GM13976 (cell line): ENCODE results near the gene OR13J1.
A peak's percentile ranks its signal among the peaks of the same experiment; 100 is the strongest.
"Not testable (repeated sequence)": the region's sequence is repeated elsewhere in the genome, so short reads cannot be mapped to it uniquely, and the experiment has no call there.

Experiments
- DNase-seq: peaks from one replicate; pipeline ENCODE4 v3.0.0; 2012; ENCODE audit warnings: low spot score
- in situ Hi-C: fragments of 300-500 bp; cut with MboI; formaldehyde crosslinking; loops from one replicate; pipeline ENCODE4 v1.12.0; 2022; ENCODE audit warnings: low sequenced_read_pairs, mixed read lengths, inconsistent platforms; ENCODE audit not compliant: unreplicated experiment
- TF ChIP-seq, protein P1 (sequence below): IDR thresholded peaks from 2 replicates; pipeline ENCODE4 v1.5.1; 2012; ENCODE audit warnings: borderline replicate concordance, mild to moderate bottlenecking; ENCODE audit not compliant: insufficient read depth; ENCODE audit errors: extremely low read depth, missing control alignments, control extremely low read depth

OR13J1 gene

DNA sequence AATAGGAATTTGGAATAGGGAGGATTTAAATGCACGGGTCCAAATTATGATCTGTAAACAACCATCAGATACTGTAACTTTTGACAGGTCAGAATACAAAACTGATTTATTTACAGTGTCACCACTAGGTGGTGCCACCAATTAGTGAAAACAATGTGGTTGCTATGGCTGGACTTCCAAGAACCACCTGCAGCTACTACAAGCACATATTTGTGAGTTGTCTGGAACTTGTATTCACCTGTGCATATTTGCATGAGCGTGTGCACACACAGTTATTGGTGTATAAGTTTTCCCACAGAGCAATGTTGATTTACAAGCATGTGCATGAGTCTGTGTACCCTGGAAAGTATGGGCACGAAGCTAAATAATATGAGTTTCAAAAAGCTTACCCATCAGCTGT is 32.8 kb upstream of the OR13J1 start:
- peak; percentile 71 for DNase-seq
- in situ Hi-C loops: no loop called here

DNA sequence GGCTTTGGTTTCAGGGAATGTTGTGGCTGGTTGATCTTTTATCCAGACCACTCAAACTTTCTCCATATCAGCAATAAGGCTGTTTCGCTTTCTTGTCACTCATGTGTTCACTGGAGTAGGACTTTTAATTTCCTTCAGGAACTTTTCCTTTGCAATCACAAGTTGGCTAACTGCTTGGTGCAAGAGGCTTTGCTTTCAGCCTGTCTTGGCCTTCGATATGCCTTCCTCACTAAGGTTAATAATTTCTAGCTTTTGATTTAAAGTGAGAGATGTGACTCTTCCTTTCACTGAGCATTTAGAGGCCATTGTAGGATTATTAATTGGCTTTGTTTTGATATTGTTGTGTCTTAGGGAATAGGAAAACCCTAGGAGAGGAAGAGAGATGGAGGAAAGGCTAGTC is 28.8 kb upstream of the OR13J1 start:
- TF ChIP-seq, protein P1, sequence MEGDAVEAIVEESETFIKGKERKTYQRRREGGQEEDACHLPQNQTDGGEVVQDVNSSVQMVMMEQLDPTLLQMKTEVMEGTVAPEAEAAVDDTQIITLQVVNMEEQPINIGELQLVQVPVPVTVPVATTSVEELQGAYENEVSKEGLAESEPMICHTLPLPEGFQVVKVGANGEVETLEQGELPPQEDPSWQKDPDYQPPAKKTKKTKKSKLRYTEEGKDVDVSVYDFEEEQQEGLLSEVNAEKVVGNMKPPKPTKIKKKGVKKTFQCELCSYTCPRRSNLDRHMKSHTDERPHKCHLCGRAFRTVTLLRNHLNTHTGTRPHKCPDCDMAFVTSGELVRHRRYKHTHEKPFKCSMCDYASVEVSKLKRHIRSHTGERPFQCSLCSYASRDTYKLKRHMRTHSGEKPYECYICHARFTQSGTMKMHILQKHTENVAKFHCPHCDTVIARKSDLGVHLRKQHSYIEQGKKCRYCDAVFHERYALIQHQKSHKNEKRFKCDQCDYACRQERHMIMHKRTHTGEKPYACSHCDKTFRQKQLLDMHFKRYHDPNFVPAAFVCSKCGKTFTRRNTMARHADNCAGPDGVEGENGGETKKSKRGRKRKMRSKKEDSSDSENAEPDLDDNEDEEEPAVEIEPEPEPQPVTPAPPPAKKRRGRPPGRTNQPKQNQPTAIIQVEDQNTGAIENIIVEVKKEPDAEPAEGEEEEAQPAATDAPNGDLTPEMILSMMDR: no peak
- in situ Hi-C loops: no loop called here
- no peak for DNase-seq

More for the DNA sequence above, 32.8 kb upstream of the OR13J1 start:
- TF ChIP-seq, protein P1: peak; percentile 57

DNA sequence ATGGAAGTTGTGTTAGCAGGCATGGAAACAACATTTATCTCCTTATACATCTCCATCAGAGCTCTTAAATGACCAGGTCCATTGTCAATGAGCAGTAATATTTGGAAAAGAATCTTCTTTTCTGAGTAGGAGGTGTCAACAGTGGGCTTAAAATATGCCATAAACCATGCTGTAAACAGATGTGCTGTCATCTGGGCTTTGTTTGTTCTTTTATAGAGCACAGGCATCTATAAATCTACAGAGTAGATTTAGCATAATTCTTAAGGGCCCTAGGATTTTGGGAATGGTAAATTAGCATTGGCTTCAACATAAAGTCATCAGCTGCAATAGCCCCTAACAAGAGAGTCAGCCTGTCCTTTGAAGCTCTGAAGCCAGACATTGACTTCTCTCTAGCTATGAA is 28.1 kb upstream of the OR13J1 start:
- DNase-seq: no peak
- TF ChIP-seq, protein P1: no peak
- in situ Hi-C loops: no loop called here

DNA sequence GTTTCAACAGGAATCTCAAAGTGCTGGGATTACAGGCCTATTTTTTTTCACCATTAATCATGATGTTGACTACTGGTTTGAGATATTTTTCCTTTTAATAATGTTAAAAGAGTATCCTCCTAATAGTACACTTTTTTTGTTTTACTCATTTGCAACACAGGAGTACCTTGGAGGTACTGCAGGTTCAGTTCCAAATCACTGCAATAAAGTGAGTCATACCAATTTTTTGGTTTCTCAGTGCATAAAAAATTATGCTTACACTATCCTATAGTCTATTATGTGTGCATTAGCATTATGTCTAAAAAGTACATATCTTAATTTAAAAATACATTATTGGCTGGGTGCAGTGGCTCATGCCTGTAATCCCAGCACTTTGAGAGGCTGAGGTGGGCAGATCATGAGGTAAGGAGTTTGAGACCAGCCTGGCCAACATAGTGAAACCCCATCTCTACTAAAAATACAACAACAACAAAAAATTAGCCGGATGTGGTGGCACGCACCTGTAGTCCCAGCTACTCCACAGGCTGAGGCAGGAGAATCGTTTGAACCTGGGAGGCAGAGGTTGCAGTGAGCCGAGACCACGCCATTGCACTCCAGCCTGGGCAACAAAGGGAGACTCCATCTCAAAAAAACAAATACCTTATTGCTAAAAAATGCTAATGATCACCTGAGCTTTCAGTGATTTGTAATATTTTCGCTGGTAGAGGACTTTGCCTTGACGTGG is 27.3 kb upstream of the OR13J1 start:
- in situ Hi-C loops, DNase-seq: not testable (repeated sequence)

DNA sequence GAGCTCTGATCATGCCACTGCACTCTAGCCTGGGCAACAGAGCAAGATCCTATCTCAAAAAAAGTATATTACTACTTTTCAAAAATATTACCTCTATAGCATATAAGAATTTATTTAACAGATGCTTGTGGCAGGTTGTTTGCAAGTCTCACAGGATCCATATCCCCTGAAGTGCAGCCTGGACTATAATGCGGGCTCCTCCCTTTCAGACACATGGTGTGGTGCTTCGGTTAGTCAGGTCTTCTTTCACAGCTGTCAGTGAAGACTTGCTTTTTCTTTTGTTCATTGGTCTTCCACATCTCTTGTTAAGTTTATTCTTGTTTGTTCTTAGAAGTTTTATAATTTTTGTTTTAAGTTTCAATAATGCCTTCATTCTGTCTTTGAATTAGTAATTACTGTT is 26.4 kb upstream of the OR13J1 start:
- in situ Hi-C loops: no loop called here
- DNase-seq: no peak
- TF ChIP-seq, protein P1: no peak

DNA sequence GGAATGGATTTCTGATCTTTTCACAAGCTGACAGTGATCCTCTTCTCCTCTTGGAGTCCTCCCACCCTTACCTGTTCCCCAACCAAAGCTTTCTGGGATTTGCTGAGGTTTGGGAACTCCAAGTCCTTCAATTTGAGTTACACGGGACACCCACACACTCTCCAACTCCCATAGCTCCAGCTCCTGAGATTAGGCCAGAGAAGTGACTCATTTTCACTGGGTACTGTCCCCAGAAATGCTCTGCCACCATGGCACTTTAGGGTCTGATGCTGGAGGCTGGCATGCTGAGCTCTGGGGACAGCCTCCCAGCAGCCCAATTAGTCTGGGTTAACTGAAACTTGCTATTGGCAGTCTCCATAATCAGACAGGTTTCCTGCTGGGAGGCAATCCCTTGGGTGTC is 21.9 kb upstream of the OR13J1 start:
- no peak for DNase-seq
- TF ChIP-seq, protein P1: no peak
- in situ Hi-C loops: no loop called here

DNA sequence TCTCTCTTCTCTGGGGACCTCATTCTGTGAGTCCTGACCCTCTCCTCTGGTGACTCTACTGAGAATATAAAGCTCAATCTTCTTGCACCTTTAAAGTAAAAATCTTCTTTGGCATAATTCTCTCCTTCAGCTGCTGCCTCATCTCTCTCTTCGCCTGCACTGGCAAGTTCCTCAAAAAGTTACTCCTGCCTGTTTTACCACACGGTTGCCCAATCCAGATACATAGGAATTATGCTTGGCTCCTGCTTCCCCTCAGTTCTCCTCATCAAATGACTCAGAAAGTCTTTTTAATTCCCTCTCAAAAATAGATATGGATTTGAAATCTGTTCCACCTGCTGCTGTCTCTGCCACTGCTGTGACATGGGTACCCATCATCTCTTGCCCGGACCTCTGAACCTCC is 21.4 kb upstream of the OR13J1 start:
- TF ChIP-seq, protein P1: no peak
- in situ Hi-C loops: no loop called here
- no peak for DNase-seq

DNA sequence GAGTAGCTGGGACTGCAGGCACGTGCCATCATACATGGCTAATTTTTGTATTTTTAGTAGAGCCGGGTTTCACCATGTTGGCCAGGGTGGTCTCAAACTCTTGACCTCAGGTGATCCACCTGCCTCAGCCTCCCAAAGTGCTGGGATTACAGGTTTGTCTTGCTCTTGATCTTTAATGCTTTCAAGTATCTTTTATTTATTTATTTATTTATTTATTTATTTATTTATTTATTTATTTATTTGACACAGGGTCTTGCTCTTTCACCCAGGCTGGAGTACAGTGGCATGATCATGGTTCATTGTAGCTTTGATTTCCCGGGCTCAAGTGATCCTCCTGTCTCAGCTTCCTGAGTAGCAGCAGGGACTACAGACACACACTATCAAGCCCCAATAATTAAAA is 14.7 kb upstream of the OR13J1 start:
- in situ Hi-C loops: loop anchor here (10.0 kb wide), 1 partner anchor 60 kb away; the partner anchor contains the start of genes FAM221B and TMEM8B
- DNase-seq: not testable (repeated sequence)
